MCF 10A (cell line): Measurements from ENCODE around the gene HAGHL. TPM values are rescaled to one million over a fixed set of nuclear protein-coding genes. Genes with fewer than 3 reads are reported as not detected.
"Not testable (repeated sequence)": the region's sequence is repeated elsewhere in the genome, so short reads cannot be mapped to it uniquely, and the experiment has no call there.

Experiments used
- BruUV-seq: library from RNA; stranded (reverse); fragments of 400-500 nt; replicated peaks from 2 replicates; lab custom pipeline; 2021; lab: Mats Ljungman, UMichigan
- CTCF ChIA-PET: fragments of 300-600 bp; sonication (Branson Sonifier 250); formaldehyde crosslinking; extraction: SDS; loops from one replicate; lab custom pipeline; 2021; ENCODE audit warnings: antibody characterized with exemption, inconsistent platforms; lab: Yijun Ruan, JAX
- POLR2A ChIA-PET: fragments of 300-600, 350-650 bp; sonication (Branson Sonifier 250); formaldehyde crosslinking; extraction: SDS; loops from one replicate; lab custom pipeline; 2020; ENCODE audit warnings: antibody characterized with exemption, inconsistent platforms; lab: Yijun Ruan, JAX
- DNase-seq: peaks from one replicate; pipeline ENCODE4 v3.0.0-alpha.2; 2018; ENCODE audit not compliant: unreplicated experiment
- H3K27ac Mint-ChIP-seq: one replicate; pipeline ENCODE4 v1.8.0; 2022; ENCODE audit warnings: mild to moderate bottlenecking, low read depth, mixed read lengths; ENCODE audit not compliant: unreplicated experiment
- H3K27me3 Mint-ChIP-seq: one replicate; pipeline ENCODE4 v1.8.0; 2022; ENCODE audit warnings: mixed read lengths; ENCODE audit not compliant: insufficient read depth, unreplicated experiment
- H3K36me3 Mint-ChIP-seq: one replicate; pipeline ENCODE4 v1.8.0; 2022; ENCODE audit warnings: mild to moderate bottlenecking, moderate library complexity, mixed read lengths; ENCODE audit not compliant: insufficient read depth, unreplicated experiment
- H3K4me1 Mint-ChIP-seq: one replicate; pipeline ENCODE4 v1.8.0; 2022; ENCODE audit warnings: mixed read lengths; ENCODE audit not compliant: insufficient read depth, unreplicated experiment
- H3K4me3 Mint-ChIP-seq: one replicate; pipeline ENCODE4 v1.8.0; 2022; ENCODE audit warnings: mild to moderate bottlenecking, moderate library complexity, mixed read lengths; ENCODE audit not compliant: unreplicated experiment
- H3K9me3 Mint-ChIP-seq: one replicate; pipeline ENCODE4 v1.8.0; 2022; ENCODE audit warnings: mixed read lengths; ENCODE audit not compliant: unreplicated experiment
- intact Hi-C: fragments of 100-400 bp; cut with micrococcal nuclease; formaldehyde crosslinking; loops from 2 replicates; pipeline ENCODE4 v1.14.1; 2022
- total RNA-seq: library from RNA; stranded (reverse); gene quantifications from 2 replicates; pipeline ENCODE4 v1.2.3, GENCODE V29; 2022
- TF ChIP-seq, protein P1 (sequence below): fragments of 200-600 bp; IDR thresholded peaks from one replicate; pipeline ENCODE4 v1.8.0; 2022; ENCODE audit warnings: antibody characterized with exemption, mild to moderate bottlenecking; ENCODE audit not compliant: unreplicated experiment

HAGHL gene
- total RNA-seq, 1 experiment from 2014 or later: 24.5 TPM

DNA sequence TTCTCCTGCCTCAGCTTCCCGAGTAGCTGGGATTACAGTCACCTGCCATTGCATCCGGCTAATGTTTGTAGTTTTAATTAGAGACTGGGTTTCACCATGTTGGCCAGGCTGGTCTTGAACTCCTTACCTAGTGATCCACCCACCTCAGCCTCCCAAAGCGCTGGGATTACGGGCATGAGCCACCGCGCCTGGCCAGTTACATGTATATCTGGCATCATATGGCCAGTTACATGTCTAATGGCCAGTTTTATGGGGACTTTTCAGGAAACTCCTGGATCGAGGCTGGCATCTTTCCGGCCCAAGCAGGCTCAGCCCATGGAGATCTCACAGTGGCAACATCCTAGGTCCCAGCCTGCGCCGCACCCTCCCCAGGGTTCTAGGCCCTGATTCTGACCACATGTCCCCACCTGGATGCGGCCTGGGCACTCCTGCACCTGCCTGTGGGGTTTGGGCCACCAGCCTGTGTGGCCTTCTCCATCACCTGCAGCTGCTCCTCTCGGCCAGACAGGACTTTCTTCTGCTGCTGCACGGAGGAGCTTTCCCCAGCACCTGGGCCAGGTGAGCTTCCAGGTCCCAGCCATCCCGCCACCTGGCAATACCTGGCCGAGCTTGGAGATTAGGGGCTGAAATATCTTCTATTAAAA, 15.2 kb downstream of the HAGHL start:
- intact Hi-C loops: no loop called here
- Mint-ChIP-seq H3K27ac (peak overlapping the region; percentile 84), H3K9me3 (no peaks in the 10 kb centered on the region), H3K36me3 (peaks cover 22% of the 10 kb centered on the region), H3K4me1 (peaks cover 6% of the 10 kb centered on the region), H3K4me3 (peak overlapping the region; percentile 74), H3K27me3 (no peaks in the 10 kb centered on the region)
- POLR2A ChIA-PET: interaction anchor here (1.7 to 3.6 kb wide), 7 partner anchors 13 to 42 kb away, joined by 5 to 26 read pairs (median 19); partner anchors contain the start of genes ANTKMT and MSLN
- no peak for DNase-seq
- CTCF ChIA-PET: interaction anchor here (0.6 to 5.9 kb wide), 13 partner anchors 9 to 361 kb away, joined by 3 to 37 read pairs (median 5); partner anchors contain the start of gene MSLN
- TF ChIP-seq, protein P1, sequence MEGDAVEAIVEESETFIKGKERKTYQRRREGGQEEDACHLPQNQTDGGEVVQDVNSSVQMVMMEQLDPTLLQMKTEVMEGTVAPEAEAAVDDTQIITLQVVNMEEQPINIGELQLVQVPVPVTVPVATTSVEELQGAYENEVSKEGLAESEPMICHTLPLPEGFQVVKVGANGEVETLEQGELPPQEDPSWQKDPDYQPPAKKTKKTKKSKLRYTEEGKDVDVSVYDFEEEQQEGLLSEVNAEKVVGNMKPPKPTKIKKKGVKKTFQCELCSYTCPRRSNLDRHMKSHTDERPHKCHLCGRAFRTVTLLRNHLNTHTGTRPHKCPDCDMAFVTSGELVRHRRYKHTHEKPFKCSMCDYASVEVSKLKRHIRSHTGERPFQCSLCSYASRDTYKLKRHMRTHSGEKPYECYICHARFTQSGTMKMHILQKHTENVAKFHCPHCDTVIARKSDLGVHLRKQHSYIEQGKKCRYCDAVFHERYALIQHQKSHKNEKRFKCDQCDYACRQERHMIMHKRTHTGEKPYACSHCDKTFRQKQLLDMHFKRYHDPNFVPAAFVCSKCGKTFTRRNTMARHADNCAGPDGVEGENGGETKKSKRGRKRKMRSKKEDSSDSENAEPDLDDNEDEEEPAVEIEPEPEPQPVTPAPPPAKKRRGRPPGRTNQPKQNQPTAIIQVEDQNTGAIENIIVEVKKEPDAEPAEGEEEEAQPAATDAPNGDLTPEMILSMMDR: no peak
- BruUV-seq: no TSS peak

DNA sequence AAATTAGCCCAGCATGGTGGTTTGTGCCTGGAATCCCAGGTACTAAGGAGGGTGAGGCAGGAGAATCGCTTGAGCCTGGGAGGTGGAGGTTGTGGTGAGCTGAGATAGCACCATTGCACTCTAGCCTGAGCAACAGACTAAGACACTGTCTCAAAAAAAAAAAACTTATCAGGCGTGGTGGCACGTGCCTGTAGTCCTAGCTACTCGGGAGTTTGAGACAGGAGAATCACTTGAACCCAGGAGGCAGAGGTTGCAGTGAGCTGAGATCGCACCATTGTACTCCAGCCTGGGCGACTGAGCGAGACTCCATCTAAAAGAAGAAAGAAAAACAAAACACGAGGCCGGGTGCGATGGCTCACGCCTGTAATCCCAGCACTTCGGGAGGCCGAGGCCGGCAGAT, 16.0 kb downstream of the HAGHL start:
- H3K27me3 Mint-ChIP-seq, DNase-seq, BruUV-seq, H3K9me3 Mint-ChIP-seq, H3K4me1 Mint-ChIP-seq, POLR2A ChIA-PET, intact Hi-C loops, H3K4me3 Mint-ChIP-seq: not testable (repeated sequence)
- CTCF ChIA-PET: interaction anchor here (0.6 to 4.0 kb wide), 5 partner anchors 9 to 360 kb away, joined by 3 to 32 read pairs (median 3); no protein-coding TSS in a partner anchor
- Mint-ChIP-seq H3K36me3 (peaks cover 14% of the 10 kb centered on the region), H3K27ac (peak overlapping the region; percentile 54)

DNA sequence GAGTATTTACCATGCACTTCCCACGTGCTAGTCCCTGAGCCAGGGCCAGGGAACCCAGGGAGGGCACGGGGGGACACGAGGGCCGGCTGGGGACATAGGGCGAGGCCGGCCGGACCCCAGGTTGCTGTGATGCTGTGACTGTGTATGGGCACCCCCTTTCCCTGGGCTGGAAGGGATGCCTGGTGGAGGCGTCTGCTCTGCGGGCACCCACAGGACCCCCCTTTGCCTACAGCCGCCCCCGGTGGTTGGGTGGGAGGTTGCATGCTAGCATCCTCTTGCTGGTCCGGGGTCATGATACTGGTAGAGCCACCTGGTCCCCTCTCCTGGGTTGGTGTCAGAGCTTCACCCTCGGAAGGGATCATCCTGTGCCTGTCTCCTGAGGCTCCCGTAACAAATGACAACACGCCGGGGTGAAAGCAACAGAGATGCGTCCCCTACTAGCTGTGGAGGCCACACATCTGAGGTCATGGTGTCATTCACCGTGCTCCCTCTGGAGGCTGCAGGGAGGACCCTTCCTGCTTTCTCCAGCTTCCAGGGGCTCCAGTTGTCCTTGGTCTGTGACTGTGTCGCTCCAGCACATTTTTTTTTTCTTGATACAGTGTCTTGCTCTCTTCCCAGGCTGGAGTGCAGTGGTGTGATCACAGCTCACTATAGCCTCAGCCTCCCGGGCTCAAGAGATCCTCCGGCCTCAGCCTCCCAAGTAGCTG, 17.0 kb downstream of the HAGHL start:
- TF ChIP-seq, protein P1: no peak
- Mint-ChIP-seq H3K9me3 (no peaks in the 10 kb centered on the region), H3K27ac (no peak overlapping the region), H3K4me1 (no peaks in the 10 kb centered on the region), H3K27me3 (no peaks in the 10 kb centered on the region), H3K36me3 (peaks cover 9% of the 10 kb centered on the region), H3K4me3 (no peak overlapping the region)
- intact Hi-C loops: no loop called here
- no peak for DNase-seq
- BruUV-seq: no TSS peak
- ChIA-PET POLR2A (interaction anchor here (1.0 kb wide), 1 partner anchor 42 kb away, joined by 3 read pairs; no protein-coding TSS in a partner anchor), CTCF (interaction anchor here (0.6 to 4.0 kb wide), 6 partner anchors 11 to 313 kb away, joined by 3 to 32 read pairs (median 4); no protein-coding TSS in a partner anchor)

DNA sequence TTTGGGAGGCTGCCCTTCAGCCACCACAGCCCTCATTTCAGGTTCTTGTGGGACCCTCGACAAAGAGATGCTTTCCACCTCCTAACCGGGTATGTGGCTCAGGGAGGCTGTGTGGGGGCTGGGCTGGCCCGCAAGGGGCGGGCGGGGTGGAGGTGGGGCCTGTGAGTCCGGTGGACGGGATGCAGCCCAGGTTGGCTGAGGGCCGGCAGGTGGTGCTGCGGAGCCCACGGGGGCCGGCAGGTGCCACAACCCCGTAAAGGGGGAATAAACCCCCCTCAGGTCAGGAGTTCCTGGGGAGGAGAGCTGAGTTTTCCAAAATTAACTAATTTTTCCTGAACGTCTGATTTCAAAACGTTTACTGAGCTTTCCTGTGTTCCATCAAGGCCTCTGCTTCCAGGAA, 18.8 kb downstream of the HAGHL start:
- TF ChIP-seq, protein P1: peak; percentile 61
- no peak overlapping the region for H3K27ac Mint-ChIP-seq
- no peak overlapping the region for H3K4me3 Mint-ChIP-seq
- no peak for DNase-seq
- H3K27me3 Mint-ChIP-seq: no peaks in the 10 kb centered on the region
- intact Hi-C loops: loop anchor here (1.0 kb wide), 1 partner anchor 40 kb away; no protein-coding TSS in a partner anchor
- CTCF ChIA-PET: interaction anchor here (0.6 to 4.0 kb wide), 6 partner anchors 11 to 42 kb away, joined by 3 to 32 read pairs (median 5); partner anchors contain the start of genes CHTF18, HAGHL, MSLN and RPUSD1
- no TSS peak for BruUV-seq
- no peaks in the 10 kb centered on the region for H3K4me1 Mint-ChIP-seq
- H3K36me3 Mint-ChIP-seq: no peaks in the 10 kb centered on the region
- POLR2A ChIA-PET: interaction anchor here (0.9 to 1.5 kb wide), 2 partner anchors 14 to 38 kb away, joined by 3 read pairs; no protein-coding TSS in a partner anchor
- H3K9me3 Mint-ChIP-seq: no peaks in the 10 kb centered on the region
